Skeletal muscle tissue (tissue), 4 donors: ENCODE results near the gene CEP57. TPM values are rescaled to one million over a fixed set of nuclear protein-coding genes. Genes with fewer than 3 reads are reported as not detected.
"Not testable (repeated sequence)": the region's sequence is repeated elsewhere in the genome, so short reads cannot be mapped to it uniquely, and the experiment has no call there.

Experiments used
- H3K27ac ChIP-seq: one replicate; pipeline ENCODE4 v1.7.0; 2013; ENCODE audit warnings: mild to moderate bottlenecking, low read depth, low read length, inconsistent platforms
- H3K27me3 ChIP-seq, 3 donors: one replicate each; pipeline ENCODE4 v1.7.0; 2013; ENCODE audit warnings: low read length in 3 of 3; ENCODE audit not compliant: control insufficient read depth in 3 of 3, insufficient read depth in 3 of 3
- H3K36me3 ChIP-seq, 3 donors: one replicate each; pipeline ENCODE4 v1.7.0; 2013; ENCODE audit warnings: low read length in 3 of 3; ENCODE audit not compliant: control insufficient read depth in 3 of 3, insufficient read depth in 3 of 3
- H3K4me1 ChIP-seq, 3 donors: one replicate each; pipeline ENCODE4 v1.7.0; 2013; ENCODE audit warnings: low read length in 3 of 3, mild to moderate bottlenecking in 3 of 3; ENCODE audit not compliant: control insufficient read depth in 3 of 3, insufficient read depth in 3 of 3
- H3K4me3 ChIP-seq, 3 donors: one replicate each; pipeline ENCODE4 v1.7.0; 2013; ENCODE audit warnings: low read length in 3 of 3
- H3K9ac ChIP-seq, 3 donors: one replicate each; pipeline ENCODE4 v1.7.0; 2013; ENCODE audit warnings: low read length in 3 of 3, mild to moderate bottlenecking in 3 of 3, moderate library complexity in 2 of 3, low read depth in 1 of 3
- H3K9me3 ChIP-seq, 3 donors: one replicate each; pipeline ENCODE4 v1.7.0; 2013; ENCODE audit warnings: low read length in 3 of 3; ENCODE audit not compliant: control insufficient read depth in 3 of 3
- total RNA-seq: library from RNA; depleted of rRNA; stranded (reverse); fragments of >200 nt; gene quantifications from one replicate; pipeline ENCODE4 v1.2.3, GENCODE V29; 2014
- donor health status: Osteomylitis.

Gene CEP57
- total RNA-seq, 1 donor from 2014 or later = 51.7 TPM

GRCh38 chr11:95849087-95849825 is 59.0 kb downstream of the CEP57 start:
- Histone ChIP-seq H3K27me3 (no peaks in the 10 kb centered on the region), H3K27ac (no peak overlapping the region), H3K4me1 (no peaks in the 10 kb centered on the region), H3K9ac (no peak overlapping the region), H3K9me3 (no peaks in the 10 kb centered on the region), H3K36me3 (peaks cover 2 to 26% (median 20%) of the 10 kb centered on the region in 3 donors), H3K4me3 (no peak overlapping the region)

DNA sequence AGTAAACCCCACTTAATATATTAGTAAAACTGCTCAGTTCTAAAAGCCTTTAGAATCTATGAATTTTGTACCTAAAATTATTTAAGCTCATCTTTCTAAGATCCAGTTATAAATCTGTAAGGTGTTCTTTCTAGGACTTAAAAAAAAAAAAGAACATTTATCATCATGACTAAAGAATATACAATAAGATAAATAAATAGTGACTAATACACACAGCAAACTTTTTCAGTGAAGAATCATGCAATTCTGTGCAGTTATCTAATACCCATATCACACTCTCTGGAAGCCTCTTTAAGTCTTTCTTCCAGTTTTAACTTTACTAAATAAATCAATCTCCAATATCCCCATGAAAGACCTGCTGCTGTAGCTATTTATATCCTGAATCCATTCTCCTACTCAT is 59.8 kb downstream of the CEP57 start:
- Histone ChIP-seq H3K27ac (no peak overlapping the region), H3K36me3 (peaks cover 2 to 22% (median 14%) of the 10 kb centered on the region in 3 donors), H3K4me3 (no peak overlapping the region), H3K27me3 (no peaks in the 10 kb centered on the region), H3K4me1 (no peaks in the 10 kb centered on the region), H3K9ac (no peak overlapping the region), H3K9me3 (no peaks in the 10 kb centered on the region)

GRCh38 chr11:95853138-95853537 is 62.8 kb downstream of the CEP57 start:
- no peaks in the 10 kb centered on the region for H3K9me3 ChIP-seq
- no peak overlapping the region for H3K27ac ChIP-seq
- H3K9ac ChIP-seq = no peak overlapping the region
- H3K27me3 ChIP-seq = no peaks in the 10 kb centered on the region
- no peak overlapping the region for H3K4me3 ChIP-seq
- peaks cover 4 to 27% (median 11%) of the 10 kb centered on the region in 3 donors for H3K36me3 ChIP-seq
- no peaks in the 10 kb centered on the region for H3K4me1 ChIP-seq

- Histone ChIP-seq H3K4me3 (no peak overlapping the region), H3K9me3 (no peaks in the 10 kb centered on the region), H3K36me3 (peaks cover 4 to 26% (median 9%) of the 10 kb centered on the region in 3 donors), H3K27ac (no peak overlapping the region), H3K4me1 (no peaks in the 10 kb centered on the region), H3K27me3 (no peaks in the 10 kb centered on the region), H3K9ac (no peak overlapping the region)
Measured at GRCh38 chr11:95853862-95854261, 63.6 kb downstream of the CEP57 start.

- H3K9ac ChIP-seq, H3K4me3 ChIP-seq: not testable (repeated sequence)
- peaks cover 4 to 22% (median 11%) of the 10 kb centered on the region in 3 donors for H3K36me3 ChIP-seq
Measured at GRCh38 chr11:95854362-95854761, 64.1 kb downstream of the CEP57 start.

DNA sequence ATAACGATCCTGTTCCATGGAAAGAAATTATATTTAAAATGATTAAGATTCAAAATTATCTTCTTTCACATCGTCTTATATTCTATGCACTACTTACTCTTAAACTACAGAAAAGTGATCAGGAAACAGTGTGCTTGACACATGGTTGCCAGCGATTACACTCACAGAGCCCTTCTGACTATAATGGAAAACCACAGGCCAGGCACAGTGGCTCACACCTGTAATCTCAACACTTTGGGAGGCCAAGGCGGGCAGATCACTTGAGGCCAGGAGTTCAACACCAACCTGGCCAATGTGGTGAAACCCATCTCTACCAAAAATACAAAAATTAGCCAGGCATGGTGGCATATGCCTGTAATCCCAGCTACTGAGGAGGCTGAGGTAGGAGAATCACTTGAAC is 69.7 kb downstream of the CEP57 start:
- H3K4me1 ChIP-seq, H3K27me3 ChIP-seq, H3K9me3 ChIP-seq, H3K4me3 ChIP-seq, H3K9ac ChIP-seq, H3K27ac ChIP-seq: not testable (repeated sequence)
- H3K36me3 ChIP-seq = peaks cover 2 to 18% (median 10%) of the 10 kb centered on the region in 3 donors

More at GRCh38 chr11:95854362-95854761, 64.1 kb downstream of the CEP57 start:
- not testable (repeated sequence) for H3K4me1 ChIP-seq, H3K27ac ChIP-seq, H3K9me3 ChIP-seq, H3K27me3 ChIP-seq

DNA sequence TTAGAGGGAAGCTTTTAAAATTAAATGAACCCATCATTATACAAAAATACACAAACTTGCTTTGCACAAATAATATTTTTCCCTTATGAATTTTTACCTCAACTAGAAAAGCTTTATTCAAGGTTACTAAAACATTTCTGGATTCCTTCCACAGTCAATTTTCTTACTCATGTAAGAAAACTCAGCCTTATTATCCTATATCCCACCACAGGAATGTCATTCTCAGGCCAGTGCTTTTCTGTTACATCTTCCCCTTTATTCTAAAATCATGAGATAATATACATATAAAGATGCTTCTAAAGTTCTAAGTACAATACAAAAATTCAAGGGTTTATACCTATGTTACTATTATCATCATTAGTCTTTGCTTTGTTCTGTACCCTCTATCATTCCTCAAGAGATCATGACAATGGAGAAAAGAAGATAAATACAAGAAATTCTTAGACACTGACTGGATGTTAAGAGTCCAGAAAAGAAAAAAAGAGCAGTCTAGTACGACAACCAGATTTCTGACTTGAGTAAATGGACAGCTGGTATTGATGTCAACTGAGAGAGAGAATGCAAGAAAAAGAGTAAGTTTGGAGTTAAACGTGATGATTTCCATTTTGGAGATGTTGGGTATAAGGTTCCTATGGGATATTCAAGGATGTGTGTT is 73.3 kb downstream of the CEP57 start:
- peaks cover 0 to 10% (median 7%) of the 10 kb centered on the region in 3 donors for H3K36me3 ChIP-seq
- no peak overlapping the region for H3K4me3 ChIP-seq
- H3K27ac ChIP-seq = no peak overlapping the region
- no peaks in the 10 kb centered on the region for H3K27me3 ChIP-seq
- H3K9me3 ChIP-seq = no peaks in the 10 kb centered on the region
- no peaks in the 10 kb centered on the region for H3K4me1 ChIP-seq
- no peak overlapping the region for H3K9ac ChIP-seq

DNA sequence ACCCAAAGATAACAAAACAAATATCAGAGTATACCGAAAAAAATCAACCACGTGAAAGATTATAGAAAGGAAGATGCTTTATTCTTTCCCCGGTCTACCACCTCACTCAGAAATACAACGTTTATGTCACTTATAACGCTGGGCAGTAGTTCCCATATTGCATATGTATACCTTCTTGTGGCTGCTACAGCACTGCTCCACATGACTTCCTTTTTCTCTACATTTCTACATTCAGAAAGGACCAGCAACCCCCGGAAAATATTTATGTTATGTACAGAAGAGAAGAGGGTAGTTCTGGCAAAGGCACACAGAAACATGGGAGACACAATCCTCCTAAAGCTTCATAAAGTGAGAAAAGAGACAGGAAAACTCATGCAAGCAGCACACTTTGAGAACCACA is 76.8 kb downstream of the CEP57 start:
- Histone ChIP-seq H3K9me3 (no peaks in the 10 kb centered on the region), H3K36me3 (peaks cover 0 to 7% (median 6%) of the 10 kb centered on the region in 3 donors), H3K9ac (no peak overlapping the region), H3K4me1 (no peaks in the 10 kb centered on the region), H3K27ac (no peak overlapping the region), H3K4me3 (no peak overlapping the region), H3K27me3 (no peaks in the 10 kb centered on the region)

GRCh38 chr11:95870877-95871276 is 80.6 kb downstream of the CEP57 start:
- not testable (repeated sequence) for H3K9me3 ChIP-seq, H3K9ac ChIP-seq, H3K4me3 ChIP-seq, H3K4me1 ChIP-seq, H3K27me3 ChIP-seq, H3K36me3 ChIP-seq, H3K27ac ChIP-seq

DNA sequence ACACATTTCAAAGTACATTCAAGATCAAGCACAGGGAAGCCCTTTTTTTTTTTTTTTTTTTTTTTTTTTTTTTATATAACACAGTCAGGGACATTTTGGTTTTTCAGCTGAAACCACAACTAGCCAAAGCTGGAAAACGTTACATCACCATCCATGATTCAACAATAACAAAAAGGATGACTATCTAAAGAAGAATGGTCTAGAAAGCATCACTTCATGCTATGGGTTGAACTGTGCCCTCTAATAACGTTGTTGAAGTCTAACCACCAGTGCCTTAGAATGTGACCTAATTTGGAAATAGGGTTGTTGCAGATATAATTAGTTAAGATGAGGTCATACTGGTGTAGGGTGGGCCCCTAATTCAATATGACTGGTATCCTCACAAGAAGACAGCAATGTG is 87.0 kb downstream of the CEP57 start:
- H3K9ac ChIP-seq = no peak overlapping the region
- no peak overlapping the region for H3K4me3 ChIP-seq
- no peaks in the 10 kb centered on the region for H3K27me3 ChIP-seq
- no peaks in the 10 kb centered on the region for H3K4me1 ChIP-seq
- H3K27ac ChIP-seq = no peak overlapping the region
- no peaks in the 10 kb centered on the region for H3K9me3 ChIP-seq
- no peaks in the 10 kb centered on the region for H3K36me3 ChIP-seq
